ENCODE measurements around the gene ORC3. TPM values are rescaled to one million over a fixed set of nuclear protein-coding genes. Genes with fewer than 3 reads are reported as not detected.
"Not testable (repeated sequence)": the region's sequence is repeated elsewhere in the genome, so short reads cannot be mapped to it uniquely, and the experiment has no call there.

ORC3 gene
- polyA plus RNA-seq, 1 donor (not counting 4 experiments of a cell fraction or from before 2014, with no cell fraction given), result 37.4 TPM

GRCh38 chr6:87687296-87687695 is 97.4 kb downstream of the ORC3 start:
- DNase-seq (ENCODE audit: low read depth, low spot score) (no peak), FAIRE-seq (no peak)
- Histone ChIP-seq H3K4me3 (ENCODE audit: control insufficient read depth in 2 of 3, extremely low read depth in 1 of 3, insufficient read depth in 2 of 3, low read depth in 1 of 3, low read length in 3 of 3) (no peak overlapping the region), H3K27ac (ENCODE audit: control insufficient read depth, insufficient read depth, low read length) (no peak overlapping the region), H3K9ac (ENCODE audit: control insufficient read depth, extremely low read depth, insufficient read depth, low read length) (no peak overlapping the region), H3K9me1 (ENCODE audit: control insufficient read depth, extremely low read depth, insufficient read depth, low read length) (peaks cover 2% of the 10 kb centered on the region), H2AFZ (ENCODE audit: control insufficient read depth, low read length) (no peak overlapping the region), H3K4me2 (ENCODE audit: control insufficient read depth, extremely low read depth, insufficient read depth, low read depth, low read length) (no peak overlapping the region), H3K9me3 (ENCODE audit: control insufficient read depth, low read depth, low read length) (no peaks in the 10 kb centered on the region), H3K27me3 (ENCODE audit: control insufficient read depth, extremely low read depth, insufficient read depth, low read length) (no peaks in the 10 kb centered on the region), H4K20me1 (ENCODE audit: control insufficient read depth, extremely low read depth, insufficient read depth, low read length) (peaks cover 33% of the 10 kb centered on the region), H3K36me3 (ENCODE audit: control insufficient read depth in 2 of 2, extremely low read depth in 1 of 2, insufficient read depth in 2 of 2, low read length in 2 of 2) (no peaks in the 10 kb centered on the region), H3K4me1 (ENCODE audit: control insufficient read depth, extremely low read depth, insufficient read depth, low read length) (peaks cover 4% of the 10 kb centered on the region), H3K79me2 (ENCODE audit: control insufficient read depth, insufficient read depth, low read length) (peaks cover 99% of the 10 kb centered on the region)
- TF ChIP-seq EZH2 (IDR thresholded peaks at IDR 0.05; ENCODE audit: low read length) (no peak), CTCF (optimal IDR thresholded peaks at IDR 0.05 in 1 of 3, IDR thresholded peaks at IDR 0.05 in 1 of 3, conservative IDR thresholded peaks at IDR 0.05 in 1 of 3; ENCODE audit: extremely low read depth in 1 of 3, insufficient read depth in 2 of 3, low read length in 3 of 3) (no peak)
- dilution Hi-C loops (cut with MboI; ENCODE audit: extremely low pct_ligation_motif_present, low sequenced_read_pairs), result no loop called here

- DNase-seq (ENCODE audit: low read depth, low spot score); H3K27me3 ChIP-seq (ENCODE audit: control insufficient read depth, extremely low read depth, insufficient read depth, low read length); H2AFZ ChIP-seq (ENCODE audit: control insufficient read depth, low read length); H3K27ac ChIP-seq (ENCODE audit: control insufficient read depth, insufficient read depth, low read length); H3K36me3 ChIP-seq (ENCODE audit: control insufficient read depth in 2 of 2, extremely low read depth in 1 of 2, insufficient read depth in 2 of 2, low read length in 2 of 2); H3K9ac ChIP-seq (ENCODE audit: control insufficient read depth, extremely low read depth, insufficient read depth, low read length); H3K4me3 ChIP-seq (ENCODE audit: control insufficient read depth in 2 of 3, extremely low read depth in 1 of 3, insufficient read depth in 2 of 3, low read depth in 1 of 3, low read length in 3 of 3); FAIRE-seq; H3K4me1 ChIP-seq (ENCODE audit: control insufficient read depth, extremely low read depth, insufficient read depth, low read length); H3K9me3 ChIP-seq (ENCODE audit: control insufficient read depth, low read depth, low read length); dilution Hi-C loops (cut with MboI; ENCODE audit: extremely low pct_ligation_motif_present, low sequenced_read_pairs); H3K4me2 ChIP-seq (ENCODE audit: control insufficient read depth, extremely low read depth, insufficient read depth, low read depth, low read length); H3K9me1 ChIP-seq (ENCODE audit: control insufficient read depth, extremely low read depth, insufficient read depth, low read length): not testable (repeated sequence)
- Histone ChIP-seq H3K79me2 (ENCODE audit: control insufficient read depth, insufficient read depth, low read length) (peaks cover 99% of the 10 kb centered on the region), H4K20me1 (ENCODE audit: control insufficient read depth, extremely low read depth, insufficient read depth, low read length) (peaks cover 31% of the 10 kb centered on the region)
These were observed 98.0 kb downstream of the ORC3 start for GRCh38 chr6:87687893-87688292.

- Histone ChIP-seq H4K20me1 (ENCODE audit: control insufficient read depth, extremely low read depth, insufficient read depth, low read length) (peaks cover 30% of the 10 kb centered on the region), H3K4me3 (ENCODE audit: control insufficient read depth in 2 of 3, extremely low read depth in 1 of 3, insufficient read depth in 2 of 3, low read depth in 1 of 3, low read length in 3 of 3) (no peak overlapping the region), H2AFZ (ENCODE audit: control insufficient read depth, low read length) (no peak overlapping the region), H3K4me1 (ENCODE audit: control insufficient read depth, extremely low read depth, insufficient read depth, low read length) (no peaks in the 10 kb centered on the region), H3K4me2 (ENCODE audit: control insufficient read depth, extremely low read depth, insufficient read depth, low read depth, low read length) (no peak overlapping the region), H3K36me3 (ENCODE audit: control insufficient read depth in 2 of 2, extremely low read depth in 1 of 2, insufficient read depth in 2 of 2, low read length in 2 of 2) (no peaks in the 10 kb centered on the region), H3K79me2 (ENCODE audit: control insufficient read depth, insufficient read depth, low read length) (peaks cover 99% of the 10 kb centered on the region), H3K27me3 (ENCODE audit: control insufficient read depth, extremely low read depth, insufficient read depth, low read length) (no peaks in the 10 kb centered on the region), H3K9me1 (ENCODE audit: control insufficient read depth, extremely low read depth, insufficient read depth, low read length) (no peaks in the 10 kb centered on the region), H3K27ac (ENCODE audit: control insufficient read depth, insufficient read depth, low read length) (no peak overlapping the region), H3K9me3 (ENCODE audit: control insufficient read depth, low read depth, low read length) (no peaks in the 10 kb centered on the region), H3K9ac (ENCODE audit: control insufficient read depth, extremely low read depth, insufficient read depth, low read length) (no peak overlapping the region)
- TF ChIP-seq CTCF (optimal IDR thresholded peaks at IDR 0.05 in 1 of 3, IDR thresholded peaks at IDR 0.05 in 1 of 3, conservative IDR thresholded peaks at IDR 0.05 in 1 of 3; ENCODE audit: extremely low read depth in 1 of 3, insufficient read depth in 2 of 3, low read length in 3 of 3) (no peak), EZH2 (IDR thresholded peaks at IDR 0.05; ENCODE audit: low read length) (no peak)
- dilution Hi-C loops (cut with MboI; ENCODE audit: extremely low pct_ligation_motif_present, low sequenced_read_pairs), result no loop called here
- no peak for FAIRE-seq
- no peak for DNase-seq (ENCODE audit: low read depth, low spot score)
These were observed 100.5 kb downstream of the ORC3 start for GRCh38 chr6:87690441-87690840.

All from keratinocyte (primary cell).